ENCODE results near the gene HSPA4L.

The HSPA4L gene

GRCh38 chr4:127880763-127881562 is 98.8 kb downstream of the HSPA4L start, which contains the start of gene PLK4:
Gene PLK4 (plus strand): TSS chr4:127880893. CDS start chr4:127881135, 242 bp downstream.
- no peak for TF ChIP-seq CTCF (IDR thresholded peaks at IDR 0.05; ENCODE audit: low read length, missing control alignments)
- peak; percentile 97 for DNase-seq (ENCODE audit: low read depth)
- peak within 1 kb of the TSS; percentile 91 for H3K4me3 ChIP-seq (replicated peaks; ENCODE audit: low read depth, low read length)

- peak overlapping the region; percentile 91 for H3K4me3 ChIP-seq (replicated peaks; ENCODE audit: low read depth, low read length)
- no peak for TF ChIP-seq CTCF (IDR thresholded peaks at IDR 0.05; ENCODE audit: low read length, missing control alignments)
- DNase-seq (ENCODE audit: low read depth): no peak
Observed at GRCh38 chr4:127881563-127881864, 99.4 kb downstream of the HSPA4L start.

GRCh38 chr4:127888559-127888958 is 106.4 kb downstream of the HSPA4L start:
- no peak for TF ChIP-seq CTCF (IDR thresholded peaks at IDR 0.05; ENCODE audit: low read length, missing control alignments)
- H3K4me3 ChIP-seq (replicated peaks; ENCODE audit: low read depth, low read length): no peak overlapping the region
- DNase-seq (ENCODE audit: low read depth): no peak

- no peak overlapping the region for H3K4me3 ChIP-seq (replicated peaks; ENCODE audit: low read depth, low read length)
- peak; percentile 7 for DNase-seq (ENCODE audit: low read depth)
- TF ChIP-seq CTCF (IDR thresholded peaks at IDR 0.05; ENCODE audit: low read length, missing control alignments): no peak
Observed at GRCh38 chr4:127889903-127890302, 107.8 kb downstream of the HSPA4L start.
